ENCODE results near the gene PON3.

GRCh38 chr7:95397381-95397780 lies 1.2 kb upstream of the PON3 start:
- TF ChIP-seq ZNF549 (tag by site-specific recombination; IDR thresholded peaks at IDR 0.05) (no peak), SP3 (tag by site-specific recombination; IDR thresholded peaks at IDR 0.05) (no peak), CTCF (tag by site-specific recombination; IDR thresholded peaks at IDR 0.05) (no peak), ZNF654 (tag by site-specific recombination; IDR thresholded peaks at IDR 0.05; ENCODE audit: low read depth) (no peak), RBAK (tag by site-specific recombination; IDR thresholded peaks at IDR 0.05) (no peak), PRDM10 (tag by site-specific recombination; IDR thresholded peaks at IDR 0.05) (no peak), REST (tag by site-specific recombination; IDR thresholded peaks at IDR 0.05) (no peak), ZNF24 (tag by site-specific recombination; IDR thresholded peaks at IDR 0.05) (no peak), ZNF366 (tag by site-specific recombination; conservative IDR thresholded peaks at IDR 0.05) (no peak), ZSCAN16 (tag by site-specific recombination; IDR thresholded peaks at IDR 0.05) (no peak), TCF7L2 (IDR thresholded peaks at IDR 0.05; ENCODE audit: borderline replicate concordance, low read depth, low read length) (no peak), ZNF274 (IDR thresholded peaks at IDR 0.05; ENCODE audit: low read length) (no peak), ZNF274 (tag by site-specific recombination; IDR thresholded peaks at IDR 0.05; ENCODE audit: borderline replicate concordance) (no peak), ZNF121 (tag by site-specific recombination; IDR thresholded peaks at IDR 0.05) (no peak)

Measured in HEK293 (cell line).